Suprapubic skin (tissue), 4 donors: Measurements from ENCODE around the gene CRYBA2.

Source experiments
- EP300 ChIP-seq: sonication (generic); formaldehyde crosslinking; IDR thresholded peaks from one replicate; pipeline ENCODE4 v1.6.1; 2017; ENCODE audit warnings: antibody characterized with exemption
- POLR2A ChIP-seq, 2 donors: fragments of 450-650 bp; IDR thresholded peaks; one replicate each; pipeline ENCODE4 v1.6.1; 2017; ENCODE audit warnings: antibody characterized with exemption in 2 of 2, mild to moderate bottlenecking in 2 of 2, moderate library complexity in 2 of 2
- POLR2AphosphoS5 ChIP-seq, 3 donors: sonication (generic); formaldehyde crosslinking; IDR thresholded peaks; one replicate each; pipeline ENCODE4 v1.6.1; 2017; ENCODE audit warnings: antibody characterized with exemption in 3 of 3
- TF ChIP-seq, protein P1 (sequence below), 2 donors: fragments of 200-600 bp in 1 of 2; fragments of 450-650 bp in 1 of 2; sonication (generic) in 1 of 2; IDR thresholded peaks; one replicate each; pipeline ENCODE4 v1.5.1; 2016 to 2019; ENCODE audit warnings: antibody characterized with exemption in 2 of 2, mild to moderate bottlenecking in 1 of 2, moderate library complexity in 1 of 2

DNA sequence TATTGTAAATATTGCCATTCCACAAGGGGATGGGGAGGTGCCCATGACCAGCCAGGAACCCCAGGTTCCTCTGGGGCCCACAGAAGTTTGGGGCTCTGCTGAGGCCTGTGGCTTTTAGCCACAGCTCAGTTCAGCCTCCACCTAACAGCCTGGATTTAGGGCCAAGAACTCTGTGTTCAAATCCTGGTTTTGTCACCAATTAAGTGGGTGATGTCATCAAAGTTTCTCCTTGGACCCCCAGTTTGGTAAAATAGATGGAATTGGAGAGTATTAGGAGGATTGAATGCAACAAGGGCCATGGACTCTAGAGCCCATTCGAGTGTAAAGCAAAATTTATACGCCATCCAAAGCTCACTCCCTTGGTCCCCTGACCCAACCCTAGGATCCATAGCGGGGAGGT, 5.1 kb downstream of the CRYBA2 start:
- TF ChIP-seq, protein P1, sequence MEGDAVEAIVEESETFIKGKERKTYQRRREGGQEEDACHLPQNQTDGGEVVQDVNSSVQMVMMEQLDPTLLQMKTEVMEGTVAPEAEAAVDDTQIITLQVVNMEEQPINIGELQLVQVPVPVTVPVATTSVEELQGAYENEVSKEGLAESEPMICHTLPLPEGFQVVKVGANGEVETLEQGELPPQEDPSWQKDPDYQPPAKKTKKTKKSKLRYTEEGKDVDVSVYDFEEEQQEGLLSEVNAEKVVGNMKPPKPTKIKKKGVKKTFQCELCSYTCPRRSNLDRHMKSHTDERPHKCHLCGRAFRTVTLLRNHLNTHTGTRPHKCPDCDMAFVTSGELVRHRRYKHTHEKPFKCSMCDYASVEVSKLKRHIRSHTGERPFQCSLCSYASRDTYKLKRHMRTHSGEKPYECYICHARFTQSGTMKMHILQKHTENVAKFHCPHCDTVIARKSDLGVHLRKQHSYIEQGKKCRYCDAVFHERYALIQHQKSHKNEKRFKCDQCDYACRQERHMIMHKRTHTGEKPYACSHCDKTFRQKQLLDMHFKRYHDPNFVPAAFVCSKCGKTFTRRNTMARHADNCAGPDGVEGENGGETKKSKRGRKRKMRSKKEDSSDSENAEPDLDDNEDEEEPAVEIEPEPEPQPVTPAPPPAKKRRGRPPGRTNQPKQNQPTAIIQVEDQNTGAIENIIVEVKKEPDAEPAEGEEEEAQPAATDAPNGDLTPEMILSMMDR (IDR thresholded peaks at IDR 0.05): no peak
- TF ChIP-seq POLR2AphosphoS5 (IDR thresholded peaks at IDR 0.05) (no peak), EP300 (no peak), POLR2A (IDR thresholded peaks at IDR 0.05) (no peak)
